HG02678 (cell line): ENCODE data around the gene TFPT.
A peak's percentile ranks its signal among the peaks of the same experiment; 100 is the strongest.

Experiments used
- ATAC-seq: cut with Tn5 transposase; IDR thresholded peaks from one replicate; pipeline ENCODE4 v1.9.1; 2021; ENCODE audit warnings: mild to moderate bottlenecking, moderate library complexity; ENCODE audit not compliant: unreplicated experiment

The TFPT gene

DNA sequence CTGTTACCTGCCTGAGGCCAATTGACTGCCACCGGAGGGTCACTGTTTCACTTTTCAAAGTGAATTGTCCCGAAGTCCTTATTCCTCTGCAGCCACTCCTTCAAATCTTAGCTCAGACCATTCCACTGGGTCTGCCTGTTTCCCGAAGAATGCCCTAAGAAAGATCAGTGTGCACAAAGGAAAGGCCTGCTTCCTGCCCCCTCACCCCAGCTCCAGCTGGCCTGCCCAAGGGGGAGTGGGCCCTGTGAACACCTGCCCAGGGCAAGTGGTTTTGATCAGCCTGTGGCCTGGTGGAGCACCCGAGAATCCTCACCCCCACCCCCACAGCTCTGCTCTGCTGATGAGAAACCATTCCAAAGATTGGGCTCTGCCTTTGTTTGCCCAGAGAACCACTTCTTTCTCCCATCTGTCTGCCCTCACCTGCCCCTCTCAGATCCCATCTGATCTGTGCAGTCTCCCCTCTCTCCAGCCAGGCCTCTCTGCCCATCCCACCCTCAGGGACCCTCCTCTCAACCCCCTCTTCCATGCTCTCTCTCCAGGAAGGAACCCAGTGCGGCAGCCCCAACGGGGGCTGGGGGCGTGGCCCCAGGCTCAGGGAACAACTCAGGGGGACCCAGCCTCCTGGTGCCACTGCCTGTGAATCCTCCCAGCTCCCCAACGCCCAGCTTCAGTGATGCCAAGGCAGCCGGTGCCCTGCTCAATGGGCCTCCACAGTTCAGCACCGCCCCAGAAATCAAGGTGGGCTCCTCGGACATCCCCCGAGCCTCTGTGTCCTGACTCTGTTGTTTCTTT, 33.8 kb upstream of the TFPT start:
- ATAC-seq = no peak

- no peak for ATAC-seq
These were observed 32.7 kb upstream of the TFPT start for GRCh38 chr19:54148158-54148557.

- ATAC-seq = no peak
These were observed 32.2 kb upstream of the TFPT start for GRCh38 chr19:54147676-54148075.

- ATAC-seq = no peak
These were observed 30.2 kb upstream of the TFPT start for GRCh38 chr19:54145541-54146158.

DNA sequence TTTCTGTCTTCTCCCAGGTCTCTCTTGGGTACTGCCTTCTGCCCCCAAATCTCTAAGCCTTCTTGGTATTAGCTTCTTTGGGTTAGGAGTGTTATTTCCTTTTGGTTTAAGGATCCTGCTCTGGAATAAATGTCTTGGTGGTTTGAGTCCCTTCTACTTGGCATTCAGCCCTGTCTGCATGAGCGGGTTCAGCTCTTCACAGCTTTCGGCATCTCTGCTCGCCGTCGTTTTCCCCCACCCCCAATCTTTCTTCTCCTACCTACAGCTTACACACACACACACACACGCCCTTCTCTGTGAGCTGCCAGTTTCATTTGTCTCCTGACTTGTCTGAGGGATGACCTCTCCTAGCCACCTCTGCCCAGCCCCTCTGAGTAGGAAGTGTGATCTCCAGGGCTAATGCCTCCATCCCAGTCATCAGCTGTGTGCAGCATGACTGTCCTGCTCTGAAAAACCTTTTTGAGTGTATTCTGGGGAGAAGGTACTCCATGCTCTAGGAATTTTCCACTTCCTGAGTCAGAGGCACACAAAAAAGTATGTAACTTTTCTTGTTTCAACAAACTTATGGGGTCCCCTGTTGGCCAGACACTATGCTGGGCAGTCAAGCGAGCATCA, 26.8 kb upstream of the TFPT start:
- no peak for ATAC-seq

DNA sequence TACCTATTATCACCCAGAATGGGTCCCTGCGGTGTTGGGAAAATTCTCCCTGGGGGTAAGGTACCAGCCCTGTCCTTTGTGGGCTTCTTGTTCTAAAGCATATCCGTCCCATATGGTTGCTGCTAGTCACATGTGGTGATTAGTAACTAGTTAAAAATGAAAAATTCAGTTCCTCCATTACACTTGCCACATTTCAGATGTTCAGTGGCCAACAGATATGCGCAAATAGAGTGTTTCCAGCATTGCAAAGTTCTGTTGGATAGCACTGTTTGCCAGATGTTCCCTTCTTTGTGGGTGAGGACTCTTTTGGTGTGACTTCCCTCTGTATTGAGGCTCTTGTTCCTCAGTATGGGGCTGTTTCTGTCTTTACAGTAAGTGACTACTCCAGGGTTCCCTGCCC, 25.9 kb upstream of the TFPT start:
- no peak for ATAC-seq

DNA sequence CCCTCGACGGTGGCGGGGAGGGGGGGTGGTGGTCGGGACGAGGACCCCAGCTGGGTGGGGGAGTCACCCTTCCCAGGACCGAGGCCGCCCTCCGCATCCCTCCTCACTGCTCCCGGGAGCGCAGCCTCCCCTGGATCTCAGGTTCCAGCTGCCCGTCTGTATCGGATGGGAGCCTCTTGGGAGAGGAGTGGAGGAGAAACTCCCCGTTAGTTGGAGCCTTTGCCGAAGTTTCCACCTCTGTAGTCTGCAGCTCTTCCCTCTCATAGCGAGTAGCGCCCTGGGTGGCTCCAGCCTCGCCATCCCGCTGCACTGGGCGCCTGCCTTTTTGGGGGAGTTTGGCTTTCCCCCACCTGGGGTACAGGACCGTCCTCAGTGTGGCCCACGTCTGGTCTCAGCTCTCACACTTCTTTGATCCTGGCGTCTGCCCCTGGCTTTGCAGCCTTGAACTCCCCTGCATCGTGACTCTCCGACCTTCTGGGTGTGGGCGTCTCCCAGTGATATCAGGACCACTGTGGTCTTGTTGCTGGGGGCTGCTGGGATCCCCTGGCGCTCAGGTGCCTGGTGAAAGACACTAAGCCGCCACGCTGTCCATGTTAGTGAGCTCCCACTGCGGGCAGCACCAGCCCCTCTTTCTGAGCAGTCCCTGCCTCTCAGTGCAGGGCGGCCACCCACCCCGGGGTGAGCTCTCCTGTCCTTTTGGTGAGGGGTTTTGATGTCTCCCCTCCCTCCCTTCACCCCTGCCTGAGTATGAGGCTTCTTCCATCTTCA, 23.2 kb upstream of the TFPT start:
- no peak for ATAC-seq

DNA sequence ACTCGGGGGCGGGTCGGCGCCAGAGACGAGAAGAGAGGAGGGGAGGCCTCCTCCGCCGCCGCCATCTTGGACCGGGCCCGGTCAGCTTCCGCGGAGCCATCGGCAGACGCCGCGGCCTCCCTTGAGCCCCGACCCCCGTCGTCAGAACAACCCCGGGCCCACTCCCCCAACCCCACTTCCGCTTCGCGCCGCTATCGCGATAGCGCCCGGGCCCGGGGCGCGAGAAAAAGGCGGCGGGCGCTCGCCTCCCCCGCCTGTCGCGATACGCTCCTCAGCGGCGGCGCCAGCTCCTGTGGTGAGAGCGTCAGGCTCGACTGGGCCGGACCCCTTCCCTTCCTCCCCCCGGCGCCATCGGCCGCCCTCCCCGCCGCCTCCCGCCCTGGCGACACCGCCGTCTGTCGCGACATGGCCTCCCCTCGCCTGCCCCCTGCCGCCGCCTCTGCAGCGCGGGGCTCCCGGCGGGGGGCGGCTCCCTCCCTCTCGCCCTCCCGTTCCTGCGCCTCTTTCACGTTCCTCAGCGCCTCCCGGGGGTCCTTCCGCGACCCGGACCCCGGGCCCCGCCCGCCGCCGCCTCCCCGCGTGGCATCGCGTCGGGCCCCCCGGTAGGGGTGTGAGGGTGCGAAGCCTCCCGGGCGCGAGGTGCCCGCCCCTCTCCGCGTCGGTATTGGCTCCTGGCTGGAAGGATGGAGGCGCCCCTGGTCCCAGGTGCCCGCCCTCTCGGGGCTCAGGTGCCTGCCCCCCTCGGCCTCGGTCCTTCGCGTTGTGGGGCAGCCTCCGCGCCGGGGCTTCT, 22.4 kb upstream of the TFPT start, which contains the start of gene CNOT3:
TSS of gene CNOT3 (plus strand) at position 64 of the 790 bp plus-strand sequence. CDS start 5,217 bp downstream, outside the sequence.
- no peak for ATAC-seq

DNA sequence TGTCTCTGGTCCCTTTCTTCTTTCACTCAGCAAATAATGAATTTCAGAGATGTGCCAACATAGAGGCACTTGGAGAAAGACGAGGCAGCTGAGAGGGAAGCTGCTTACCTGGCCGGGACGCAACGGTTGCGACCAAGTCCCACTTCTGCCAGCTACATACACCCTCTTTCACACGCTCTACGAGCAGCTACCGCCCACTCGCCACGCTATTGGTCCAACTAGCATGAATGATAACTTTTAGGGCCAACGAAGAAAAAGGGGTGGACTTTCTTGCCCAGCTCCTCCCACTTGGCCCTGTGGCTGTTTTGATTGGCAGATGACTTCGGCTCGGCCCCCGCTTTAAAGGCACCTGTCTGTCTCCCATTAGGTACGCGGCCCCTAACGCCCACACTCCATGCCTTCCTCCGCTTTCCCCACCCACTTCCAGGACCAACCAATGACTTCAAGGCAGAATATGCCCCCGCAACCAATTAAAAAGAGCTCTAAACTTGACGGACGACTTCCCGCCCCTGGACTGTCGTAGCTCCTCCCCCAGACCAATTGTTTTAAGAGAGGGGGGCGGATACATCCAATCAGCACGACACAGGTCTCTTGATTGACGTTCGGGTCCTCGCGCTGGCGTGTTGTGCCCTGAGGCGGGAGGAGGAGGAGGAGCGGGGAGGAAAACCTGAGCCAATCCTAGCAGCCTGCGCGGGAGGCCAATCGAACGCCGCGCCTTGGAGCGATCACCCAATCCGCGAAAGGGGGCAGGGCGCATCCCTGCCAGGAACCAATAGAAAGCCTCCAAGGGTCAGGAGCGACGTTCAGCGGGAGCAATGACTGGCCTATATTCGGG, 21.6 kb upstream of the TFPT start:
- ATAC-seq = peak; percentile 76

- ATAC-seq = no peak
These were observed 20.8 kb upstream of the TFPT start for GRCh38 chr19:54136086-54136863.

GRCh38 chr19:54133957-54134590, 18.6 kb upstream of the TFPT start:
- no peak for ATAC-seq

- no peak for ATAC-seq
These were observed 18.0 kb upstream of the TFPT start for GRCh38 chr19:54133312-54133956.

GRCh38 chr19:54129617-54129996, 14.2 kb upstream of the TFPT start:
- no peak for ATAC-seq

- no peak for ATAC-seq
These were observed 13.5 kb upstream of the TFPT start for GRCh38 chr19:54128796-54129616.

DNA sequence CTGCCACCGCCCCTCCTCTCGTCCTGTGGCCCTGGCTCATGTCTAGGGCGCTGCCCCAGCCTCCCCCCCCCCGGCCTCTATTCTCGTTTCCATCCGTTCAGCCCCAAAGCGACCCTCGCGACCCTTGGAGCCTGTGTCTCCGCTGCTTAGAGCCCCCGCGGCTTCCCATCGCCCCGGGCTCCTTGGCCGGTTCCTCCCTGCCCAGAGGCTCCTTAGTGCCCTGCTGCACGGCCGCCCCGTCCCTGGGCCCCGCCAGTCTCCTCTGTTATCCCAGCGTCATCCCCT, 12.9 kb upstream of the TFPT start:
- ATAC-seq = no peak

- no peak for ATAC-seq
These were observed 12.4 kb upstream of the TFPT start for GRCh38 chr19:54127688-54128440.

- ATAC-seq = no peak
These were observed 10.3 kb upstream of the TFPT start for GRCh38 chr19:54125713-54126112.
